ENCODE measurements around the gene TBC1D5.

DNA sequence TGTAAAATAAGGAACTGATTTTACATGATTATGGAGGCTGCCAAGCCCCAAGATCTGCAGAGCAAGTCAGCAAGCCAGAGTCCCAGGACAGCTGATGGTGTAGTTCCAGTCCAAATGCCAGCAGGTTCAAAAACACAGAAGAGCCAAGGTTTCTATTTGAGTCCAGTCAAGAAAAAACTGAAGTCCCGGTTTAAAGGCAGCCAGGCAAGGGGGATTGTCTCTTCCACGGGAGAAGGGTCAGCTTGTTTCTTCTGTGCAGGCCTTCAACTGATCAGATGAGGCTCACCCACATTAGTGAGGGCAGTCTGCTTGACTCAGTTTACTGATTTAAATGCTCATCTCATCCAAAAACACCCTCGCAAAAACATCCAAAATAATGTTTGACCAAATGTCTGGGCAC is 611.5 kb downstream of the TBC1D5 start:
- TF ChIP-seq CTCF (IDR thresholded peaks at IDR 0.05) = no peak
- no peak for TF ChIP-seq POLR2AphosphoS5 (IDR thresholded peaks at IDR 0.05; ENCODE audit: low read depth, low read length)

Data from Panc1 (cell line).